GM12878 (cell line): Measurements from ENCODE around the gene SLC23A1. TPM values are rescaled to one million over a fixed set of nuclear protein-coding genes. Genes with fewer than 3 reads are reported as not detected.
A peak's percentile ranks its signal among the peaks of the same experiment; 100 is the strongest.

ENCODE experiments used
- ATAC-seq: fragments of 200-7000 bp; cut with Tn5 transposase; 3 replicates; pipeline ENCODE4 v1.9.1; 2020; ENCODE audit warnings: mild to moderate bottlenecking, moderate library complexity
- BruUV-seq: library from RNA; stranded (reverse); fragments of 400-500 nt; replicated peaks from 2 replicates; lab custom pipeline; 2021; lab: Mats Ljungman, UMichigan
- CTCF ChIA-PET: fragments of 300-600 bp; sonication (Branson Sonifier 250); formaldehyde crosslinking; extraction: SDS; loops from one replicate; lab custom pipeline; 2021; ENCODE audit warnings: inconsistent platforms; lab: Yijun Ruan, JAX
- POLR2A ChIA-PET: fragments of 350-600 bp; formaldehyde crosslinking; extraction: SDS; loops from one replicate; lab custom pipeline; 2021; ENCODE audit warnings: inconsistent platforms; lab: Charles Lee
- RAD21 ChIA-PET: fragments of 300-600 bp; sonication (Branson Sonifier 250); formaldehyde crosslinking; loops from one replicate; lab custom pipeline; 2023; ENCODE audit warnings: antibody characterized with exemption; ENCODE audit not compliant: unreplicated experiment; lab: Charles Lee
- SMC1A ChIA-PET: fragments of 300-600 bp; sonication (Branson Sonifier 250); formaldehyde crosslinking; loops from one replicate; lab custom pipeline; 2023; ENCODE audit not compliant: unreplicated experiment, uncharacterized antibody; lab: Charles Lee
- DNase-seq: peaks from one replicate; pipeline ENCODE4 v3.0.0-alpha.2; 2011; ENCODE audit warnings: low read depth, low spot score
- FAIRE-seq: peaks from 3 replicates; lab custom pipeline; 2011; peaks lifted over from hg19 to GRCh38; lab: Jason Lieb, UNC
- H2AFZ ChIP-seq: 2 replicates; pipeline ENCODE4 v1.6.0; 2011; ENCODE audit warnings: low read depth, low read length, control low read depth; ENCODE audit not compliant: control insufficient read depth
- H3K27ac ChIP-seq: 2 replicates; pipeline ENCODE4 v1.5.1; 2011; ENCODE audit warnings: control low read depth; ENCODE audit not compliant: control insufficient read depth, insufficient read depth
- H3K27me3 ChIP-seq, 2 experiments: replicated peaks in 1 of 2; 2 replicates each; pipeline versions ENCODE4 v1.6.0 to v1.6.1; 2011; ENCODE audit warnings: low read length in 1 of 2; ENCODE audit not compliant: control insufficient read depth in 2 of 2, insufficient read depth in 2 of 2
- H3K36me3 ChIP-seq, 2 experiments: 2 replicates each; pipeline ENCODE4 v1.5.1; 2011; ENCODE audit warnings: low read length in 1 of 2; ENCODE audit not compliant: control insufficient read depth in 2 of 2, insufficient read depth in 2 of 2
- H3K4me1 ChIP-seq: 2 replicates; pipeline ENCODE4 v1.6.1; 2011; ENCODE audit warnings: mild to moderate bottlenecking, low read length, moderate library complexity, mixed read lengths; ENCODE audit not compliant: control insufficient read depth, insufficient read depth
- H3K4me2 ChIP-seq: 2 replicates; pipeline ENCODE4 v1.6.0; 2011; ENCODE audit warnings: control low read depth; ENCODE audit not compliant: control insufficient read depth, insufficient read depth
- H3K4me3 ChIP-seq: fragments of 200-600 bp; sonication (generic); 2 replicates; pipeline ENCODE4 v1.5.1; 2016
- H3K79me2 ChIP-seq: 2 replicates; pipeline ENCODE4 v1.6.0; 2011; ENCODE audit warnings: low read length; ENCODE audit not compliant: control insufficient read depth, insufficient read depth
- H3K9ac ChIP-seq: 2 replicates; pipeline ENCODE4 v1.8.0; 2011; ENCODE audit warnings: low read length, control low read depth, mixed read lengths; ENCODE audit not compliant: control insufficient read depth, insufficient read depth
- H3K9me3 ChIP-seq: replicated peaks from 3 replicates; pipeline ENCODE4 v1.5.1; 2011; ENCODE audit warnings: mild to moderate bottlenecking, low read length; ENCODE audit not compliant: control insufficient read depth, insufficient read depth
- H4K20me1 ChIP-seq: 2 replicates; pipeline ENCODE4 v1.6.0; 2011; ENCODE audit not compliant: control insufficient read depth, insufficient read depth
- LARP7 ChIP-seq: fragments of 450-650 bp; IDR thresholded peaks from 2 replicates; pipeline ENCODE4 v1.6.1; 2017; ENCODE audit warnings: mild to moderate bottlenecking
- MEF2A ChIP-seq: IDR thresholded peaks from 2 replicates; pipeline ENCODE4 v1.6.1; 2011; ENCODE audit warnings: low read depth, mild to moderate bottlenecking, low read length, moderate library complexity; ENCODE audit not compliant: insufficient read depth
- PML ChIP-seq: IDR thresholded peaks from 2 replicates; pipeline ENCODE4 v1.6.1; 2012; ENCODE audit warnings: low read length, inconsistent platforms
- POU2F2 ChIP-seq: IDR thresholded peaks from 3 replicates; pipeline ENCODE4 v1.6.1; 2011; ENCODE audit warnings: low read depth, mild to moderate bottlenecking, low read length, borderline replicate concordance
- SMARCA5 ChIP-seq: fragments of 450-650 bp; IDR thresholded peaks from 2 replicates; pipeline ENCODE4 v1.6.1; 2017; ENCODE audit warnings: mild to moderate bottlenecking
- SREBF2 ChIP-seq: IDR thresholded peaks from 2 replicates; pipeline ENCODE4 v1.6.1; 2012; ENCODE audit warnings: mild to moderate bottlenecking, low read length
- SUPT20H ChIP-seq: IDR thresholded peaks from 2 replicates; pipeline ENCODE4 v1.6.1; 2011; ENCODE audit warnings: low read depth, mild to moderate bottlenecking, low read length, moderate library complexity, borderline replicate concordance; ENCODE audit not compliant: control insufficient read depth
- WRNIP1 ChIP-seq: IDR thresholded peaks from 2 replicates; pipeline ENCODE4 v1.6.1; 2011; ENCODE audit warnings: low read depth, low read length, improper control_type of control experiment, borderline replicate concordance
- YBX1 ChIP-seq: fragments of 450-650 bp; IDR thresholded peaks from 2 replicates; pipeline ENCODE4 v1.6.1; 2016; ENCODE audit warnings: antibody characterized with exemption
- ZBTB40 ChIP-seq: fragments of 450-650 bp; IDR thresholded peaks from 2 replicates; pipeline ENCODE4 v1.6.1; 2016; ENCODE audit warnings: mild to moderate bottlenecking, moderate library complexity, borderline replicate concordance
- ZNF592 ChIP-seq: fragments of 450-650 bp; IDR thresholded peaks from 2 replicates; pipeline ENCODE4 v1.6.1; 2017; ENCODE audit warnings: mild to moderate bottlenecking, moderate library complexity
- WGBS: methylation state at CpG from one replicate; pipeline ENCODE4 v1.1.6; 2016; ENCODE audit warnings: low lambda C conversion rate; ENCODE audit not compliant: insufficient replicate concordance, insufficient coverage; ENCODE audit errors: missing lambda C conversion rate; 5-methylcytosine and 5-hydroxymethylcytosine counted together
- in situ Hi-C: fragments of 300-500 bp; cut with MboI; formaldehyde crosslinking; loops from 9 replicates; pipeline ENCODE4 v1.14.3; 2018; ENCODE audit warnings: mixed read lengths
- intact Hi-C: fragments of 100-400 bp; cut with micrococcal nuclease; formaldehyde crosslinking; loops from one replicate; pipeline ENCODE4 v1.14.2; 2022; ENCODE audit not compliant: unreplicated experiment
- polyA plus RNA-seq, 11 experiments: library from polyadenylated mRNA; depleted of rRNA in 4 of 11; unstranded in 6 of 11; stranded (reverse) in 5 of 11; fragments of >200 nt; fragmentation: Nextera tagmentation in 4 of 11; fragmentation: Illumina TruSeq in 1 of 11; extraction: Ambion mirVana in 4 of 11; extraction: Trizol in 1 of 11; gene quantifications; 1 replicate in 1 of 11; 2 replicates in 10 of 11; pipeline versions ENCODE4 v1.2.1 to v1.2.3, GENCODE V29; 2011 to 2016; ENCODE audit warnings: inconsistent platforms in 2 of 11, missing spikeins in 2 of 11, low read depth in 1 of 11
- total RNA-seq, 4 experiments: library from RNA; depleted of rRNA in 3 of 4; stranded (reverse); fragments of >200 nt in 3 of 4; fragmentation: Illumina TruSeq in 1 of 4; extraction: Trizol in 1 of 4; gene quantifications; 2 replicates each; pipeline versions ENCODE4 v1.2.1 to v1.2.3, GENCODE V29; 2013 to 2021
- TF ChIP-seq, protein P1 (sequence below): fragments of 450-650 bp; IDR thresholded peaks from 2 replicates; pipeline ENCODE4 v1.6.1; 2017; ENCODE audit warnings: low read depth, mild to moderate bottlenecking, moderate library complexity

SLC23A1 gene
- total and polyA plus RNA-seq, 10 of the 15 experiments (the other 5 are each of a cell fraction or from before 2014, with no cell fraction given) = 0.35 to 4.7 (median 1.6) TPM

DNA sequence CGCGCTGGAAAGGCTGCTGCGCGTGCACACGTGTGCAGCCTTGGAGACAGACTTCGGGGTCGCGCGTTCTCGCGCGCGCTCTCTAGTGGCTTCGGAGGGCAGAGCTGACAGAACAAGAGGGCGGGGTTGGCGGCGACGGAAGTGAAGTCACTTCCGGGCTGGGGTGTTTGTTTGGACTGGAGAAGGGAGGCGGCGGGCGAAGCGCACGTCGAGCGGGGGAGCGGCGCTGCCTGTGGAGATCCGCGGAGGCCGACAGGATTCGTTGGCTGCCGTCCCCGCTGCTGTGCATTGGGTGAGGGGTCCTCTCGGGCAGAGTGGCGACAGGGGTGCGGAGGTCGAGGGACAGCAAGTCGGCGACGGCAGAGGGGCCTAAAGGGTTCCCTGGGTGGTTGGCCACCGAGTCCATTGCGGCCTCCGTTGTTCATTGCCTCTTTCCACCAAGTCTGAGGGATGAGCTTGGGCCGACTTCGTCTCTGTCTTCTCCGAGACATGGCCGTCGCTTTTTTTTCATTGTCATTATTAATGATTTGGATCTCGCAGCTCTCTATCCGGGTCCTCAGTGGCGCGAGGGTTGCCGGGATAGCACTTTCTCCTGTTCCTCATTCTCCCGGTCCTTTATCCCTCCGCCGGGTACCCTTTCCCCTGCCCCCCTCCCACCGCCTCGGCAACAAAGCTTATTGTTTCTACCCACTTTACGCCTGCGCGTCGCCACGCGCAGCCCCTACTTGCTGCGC is 41.2 kb downstream of the SLC23A1 start, which contains the start of gene PAIP2:
Gene PAIP2, plus strand, starts transcription at position 166 of the 734 bp plus-strand sequence. CDS start 21,931 bp downstream, outside the sequence.
- Histone ChIP-seq H4K20me1 (no peaks in the 10 kb centered on the region), H3K27ac (peak within 1 kb of the TSS; percentile 92), H3K36me3 (peaks cover 0 to 1% of the 10 kb centered on the region in 2 experiments; a peak in 1 of 4 replicates), H3K9ac (peak within 1 kb of the TSS; percentile 94), H3K4me1 (peaks cover 11% of the 10 kb centered on the region), H3K4me3 (peak within 1 kb of the TSS; percentile 93), H3K27me3 (no peaks in the 10 kb centered on the region), H3K9me3 (no peaks in the 10 kb centered on the region), H2AFZ (peak within 1 kb of the TSS; percentile 93), H3K79me2 (peaks cover 46% of the 10 kb centered on the region), H3K4me2 (peak within 1 kb of the TSS; percentile 86)
- RAD21 ChIA-PET = interaction anchor here (0.6 to 3.8 kb wide), 17 partner anchors 9 to 799 kb away, joined by 3 to 42 read pairs (median 4); partner anchors contain the start of genes ETF1, MZB1 and SPATA24
- ATAC-seq (peak; percentile 89), FAIRE-seq (peak; percentile 44), DNase-seq (peak; percentile 90)
- no TSS peak for BruUV-seq
- POLR2A ChIA-PET = interaction anchor here (0.6 to 3.2 kb wide), 17 partner anchors 9 to 800 kb away, joined by 3 to 51 read pairs (median 5); partner anchors contain the start of genes MATR3, MZB1 and SPATA24
- 1% methylated on average over 59 of the region's 66 CpGs for WGBS
- CTCF ChIA-PET = interaction anchor here (0.6 to 3.1 kb wide), 28 partner anchors 9 to 172 kb away, joined by 3 to 24 read pairs (median 4); partner anchors contain the start of gene MZB1
- intact Hi-C loops (loop anchor here (2.0 kb wide), 1 partner anchor 51 kb away; no protein-coding TSS in a partner anchor), in situ Hi-C loops (no loop called here)
- SMC1A ChIA-PET = interaction anchor here (0.7 to 1.8 kb wide), 12 partner anchors 33 to 91 kb away, joined by 3 to 14 read pairs (median 5); partner anchors contain the start of gene SPATA24
- TF ChIP-seq ZBTB40 = peak; percentile 86
- no peak for TF ChIP-seq ZNF592
- no peak for TF ChIP-seq YBX1
- peak; percentile 42; the same call in 1 of the 3 replicates for TF ChIP-seq POU2F2
- no peak for TF ChIP-seq SREBF2
- TF ChIP-seq LARP7 = peak; percentile 89
- peak; percentile 92; the same call in 1 of the 2 replicates for TF ChIP-seq WRNIP1
- TF ChIP-seq PML = peak; percentile 84; the same call in 1 of the 2 replicates
- TF ChIP-seq, protein P1, sequence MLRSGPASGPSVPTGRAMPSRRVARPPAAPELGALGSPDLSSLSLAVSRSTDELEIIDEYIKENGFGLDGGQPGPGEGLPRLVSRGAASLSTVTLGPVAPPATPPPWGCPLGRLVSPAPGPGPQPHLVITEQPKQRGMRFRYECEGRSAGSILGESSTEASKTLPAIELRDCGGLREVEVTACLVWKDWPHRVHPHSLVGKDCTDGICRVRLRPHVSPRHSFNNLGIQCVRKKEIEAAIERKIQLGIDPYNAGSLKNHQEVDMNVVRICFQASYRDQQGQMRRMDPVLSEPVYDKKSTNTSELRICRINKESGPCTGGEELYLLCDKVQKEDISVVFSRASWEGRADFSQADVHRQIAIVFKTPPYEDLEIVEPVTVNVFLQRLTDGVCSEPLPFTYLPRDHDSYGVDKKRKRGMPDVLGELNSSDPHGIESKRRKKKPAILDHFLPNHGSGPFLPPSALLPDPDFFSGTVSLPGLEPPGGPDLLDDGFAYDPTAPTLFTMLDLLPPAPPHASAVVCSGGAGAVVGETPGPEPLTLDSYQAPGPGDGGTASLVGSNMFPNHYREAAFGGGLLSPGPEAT = 0 out of 2 replicates have a peak, but pooled peaks have one; percentile 52
- TF ChIP-seq SMARCA5 = peak; percentile 63
- no peak for TF ChIP-seq SUPT20H
- TF ChIP-seq MEF2A = peak; percentile 12; the same call in 1 of the 2 replicates
